Brain pericyte (primary cell): ENCODE data around the gene RAPGEFL1.
"Not testable (repeated sequence)": the region's sequence is repeated elsewhere in the genome, so short reads cannot be mapped to it uniquely, and the experiment has no call there.

Experiments used
- DNase-seq: peaks from one replicate; pipeline ENCODE4 v3.0.0-alpha.2; 2012; ENCODE audit warnings: low read depth, low spot score

The RAPGEFL1 gene

DNA sequence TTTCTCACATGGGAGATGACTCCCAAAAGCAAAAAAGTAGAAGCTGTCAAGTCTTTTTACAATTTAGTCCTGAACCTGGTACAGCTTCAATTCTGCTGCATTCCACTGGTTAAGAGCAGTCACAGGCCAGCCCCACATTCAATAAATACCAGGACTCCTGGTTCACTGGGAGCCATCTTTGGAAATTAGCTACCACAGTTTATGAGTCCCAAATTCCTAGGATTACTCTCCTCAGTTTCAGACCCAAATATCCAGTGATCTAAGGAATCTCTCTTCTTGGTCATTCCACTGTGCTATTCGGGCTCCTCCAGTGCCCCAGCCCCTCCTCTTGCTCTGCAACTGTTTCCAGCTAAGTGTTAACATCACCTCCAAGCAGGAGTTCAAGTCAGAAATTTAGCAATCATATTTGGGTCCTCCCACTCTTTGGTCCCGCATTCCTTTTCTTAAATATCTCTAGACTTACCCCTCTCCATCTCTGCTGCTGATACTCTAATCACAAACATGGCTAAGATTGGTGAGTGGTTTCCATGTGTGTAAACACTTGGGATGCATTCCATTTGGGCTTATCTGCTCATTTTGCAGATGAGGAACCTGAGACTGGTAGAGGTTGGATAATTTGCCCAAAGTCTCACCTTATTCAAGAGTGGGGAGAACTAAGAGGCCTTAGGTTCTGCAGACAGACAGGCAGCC lies 32.3 kb downstream of the RAPGEFL1 start:
- no peak for DNase-seq

DNA sequence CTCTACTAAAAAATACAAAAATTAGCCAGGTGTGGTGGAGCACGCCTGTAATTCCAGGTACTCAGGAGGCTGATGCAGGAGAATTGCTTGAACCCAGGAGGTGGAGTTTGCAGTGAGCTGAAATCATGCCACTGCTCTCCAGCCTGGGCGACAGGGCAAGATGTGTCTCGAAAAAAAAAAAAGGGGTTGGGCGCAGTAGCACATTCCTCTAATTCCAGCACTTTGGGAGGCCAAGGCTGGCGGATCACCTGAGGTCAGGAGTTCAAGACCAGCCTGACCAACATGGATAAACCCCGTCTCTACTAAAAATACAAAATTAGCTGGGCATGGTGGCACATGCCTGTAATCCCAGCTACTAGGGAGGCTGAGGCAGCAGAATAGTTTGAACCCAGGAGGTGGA lies 36.6 kb downstream of the RAPGEFL1 start:
- not testable (repeated sequence) for DNase-seq

DNA sequence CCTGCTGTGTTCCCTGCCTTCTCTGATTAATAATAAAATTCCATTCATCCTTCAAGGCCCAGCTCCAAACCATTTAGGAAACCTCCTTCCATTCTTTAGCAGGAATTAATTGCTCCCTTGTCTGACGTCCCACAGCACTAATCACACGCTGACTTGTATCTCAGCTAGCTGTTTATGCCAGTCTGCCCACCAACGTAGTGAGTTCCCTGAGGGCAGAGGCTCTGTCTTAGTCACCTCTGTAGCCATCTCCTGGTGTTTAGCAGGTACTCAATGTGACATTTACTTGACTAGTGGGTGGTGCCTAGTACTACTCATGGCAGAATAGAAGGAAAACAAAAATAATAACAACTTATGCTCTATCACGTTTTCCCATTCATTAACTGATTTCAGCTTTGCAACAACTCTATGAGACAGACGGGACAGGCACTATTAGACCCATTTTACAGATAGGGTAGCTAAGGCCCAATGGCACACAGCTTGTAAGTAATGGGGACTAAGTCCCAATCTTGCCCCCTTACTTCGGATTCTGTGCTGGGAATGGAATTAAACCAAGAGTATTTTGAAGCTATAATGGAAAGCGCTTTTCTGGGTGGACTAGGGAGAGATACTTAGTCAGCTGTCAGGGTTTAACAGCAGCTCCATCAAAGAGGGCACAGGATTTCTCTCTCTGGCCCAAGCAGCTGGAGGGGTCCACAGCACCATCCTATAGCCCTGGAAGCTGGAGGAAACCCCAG lies 40.9 kb downstream of the RAPGEFL1 start:
- DNase-seq, result no peak

DNA sequence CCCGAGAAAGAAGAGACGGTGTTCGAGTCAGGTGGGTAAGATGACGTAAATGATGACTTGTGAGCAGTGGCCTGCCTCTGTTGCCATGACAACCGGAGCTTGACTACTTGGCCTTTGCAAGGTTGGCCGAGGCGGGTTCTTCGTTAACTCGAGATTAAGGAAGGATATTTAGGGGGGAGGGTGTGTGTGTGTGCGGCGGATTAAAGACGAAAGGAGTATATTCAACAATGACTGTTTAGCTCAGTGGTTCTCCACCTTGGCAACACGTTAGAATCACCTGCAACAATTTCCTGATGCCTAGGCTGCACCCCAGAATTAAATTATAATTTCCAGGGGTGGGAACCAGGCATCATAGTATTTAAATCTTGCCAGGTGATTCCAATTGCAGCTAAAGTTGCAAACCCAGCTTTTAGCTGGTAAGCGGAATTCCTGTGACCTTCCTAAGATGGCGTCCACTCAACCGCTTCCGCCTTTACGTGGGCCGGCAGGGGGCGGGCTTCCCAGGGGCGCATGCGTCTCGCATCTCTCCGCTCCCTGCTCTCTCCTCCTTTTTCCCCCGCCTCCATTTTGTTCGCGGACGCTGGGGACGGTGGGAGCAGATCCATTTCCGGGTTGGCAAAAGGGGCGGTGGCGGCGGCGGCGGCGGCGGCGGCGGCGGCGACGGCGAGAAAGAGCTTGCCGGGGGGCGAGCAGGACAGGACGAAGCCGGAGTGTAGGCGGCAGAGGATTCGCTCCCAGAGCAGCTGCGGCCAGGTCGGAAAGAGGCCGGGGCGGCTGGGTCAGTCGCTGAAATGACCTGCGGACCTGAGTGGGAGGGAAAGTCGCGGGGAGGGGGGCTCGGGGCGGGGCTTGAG lies 41.7 kb downstream of the RAPGEFL1 start, which contains the start of gene WIPF2:
WIPF2 (plus strand) TSS at position 565 of the 854 bp plus-strand sequence. CDS start 37,156 bp downstream, outside the sequence.
- DNase-seq, result peak; percentile 85

DNA sequence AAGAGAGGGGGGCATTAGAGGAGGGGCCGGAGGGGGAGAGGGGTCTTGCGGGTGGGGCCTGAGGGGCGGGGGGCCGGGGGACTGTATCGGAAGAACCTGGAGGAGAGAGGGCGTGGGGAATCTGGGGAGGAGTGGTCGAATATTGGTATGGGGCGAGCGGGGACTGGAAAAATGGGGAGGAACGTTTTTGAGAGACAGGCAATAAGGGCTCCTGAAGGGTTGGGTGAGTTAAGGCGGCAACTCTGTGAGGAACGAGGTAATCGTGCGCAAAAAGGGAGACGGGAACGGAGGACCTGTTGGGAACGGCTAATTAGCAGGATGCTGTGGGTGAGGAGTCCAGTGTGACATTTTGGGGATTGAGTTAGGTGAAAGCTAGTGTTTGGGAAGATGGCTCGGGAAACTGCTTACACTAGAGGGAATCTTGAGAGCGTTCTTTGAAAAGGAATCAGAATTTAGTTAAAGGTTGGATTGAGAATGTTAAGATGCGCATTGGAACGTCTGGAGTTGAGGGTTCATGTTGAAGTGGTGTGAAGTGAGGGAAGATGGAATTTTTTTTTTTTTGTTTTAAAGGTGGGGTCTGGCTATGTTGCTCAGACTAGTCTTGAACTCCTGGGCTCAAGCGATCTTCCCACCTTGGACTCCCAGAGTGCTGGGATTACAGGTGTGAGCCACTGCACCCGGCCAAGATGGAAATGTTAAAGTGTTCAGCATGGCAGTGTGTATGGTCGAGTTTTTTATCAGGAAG lies 42.5 kb downstream of the RAPGEFL1 start:
- peak; percentile 13 for DNase-seq

DNA sequence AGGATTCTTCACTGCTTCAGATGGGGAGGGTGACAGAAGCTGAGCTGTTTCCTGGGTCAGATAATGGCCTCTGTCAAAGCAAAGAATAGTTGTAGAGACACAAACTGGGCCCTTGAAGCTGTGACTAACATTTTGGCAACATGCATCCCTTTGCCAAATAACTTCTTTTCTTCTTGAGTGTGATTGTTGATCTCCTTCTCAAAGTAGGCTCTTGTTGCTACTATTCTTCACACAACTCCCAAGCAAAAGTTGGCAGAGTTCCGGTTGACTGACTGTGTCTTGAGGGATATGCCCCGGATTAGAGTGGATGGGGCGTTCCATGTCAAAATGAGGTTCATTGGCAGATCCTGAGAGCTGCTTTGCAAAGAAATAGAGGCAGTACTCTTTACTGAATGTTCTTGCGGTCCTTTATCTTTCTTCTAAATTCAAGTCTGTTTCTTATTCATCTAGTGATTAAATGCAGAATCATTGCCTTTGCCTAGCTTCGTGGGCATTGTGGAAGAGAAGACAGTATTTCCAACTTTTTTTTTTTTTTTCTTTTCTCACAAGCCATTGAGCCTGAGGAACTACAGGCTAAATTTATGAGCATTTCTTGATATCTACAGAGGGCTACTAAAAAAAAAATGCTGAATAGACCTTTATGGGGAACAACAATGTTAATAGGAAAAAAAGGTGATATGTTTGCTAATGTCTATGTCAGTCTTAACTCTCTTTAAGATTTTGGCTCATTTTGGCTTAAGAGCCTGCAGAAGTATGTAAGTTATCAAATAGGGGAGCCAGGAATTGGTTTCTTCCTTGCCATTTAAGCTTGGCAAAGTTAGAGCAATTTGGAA lies 47.7 kb downstream of the RAPGEFL1 start:
- no peak for DNase-seq

DNA sequence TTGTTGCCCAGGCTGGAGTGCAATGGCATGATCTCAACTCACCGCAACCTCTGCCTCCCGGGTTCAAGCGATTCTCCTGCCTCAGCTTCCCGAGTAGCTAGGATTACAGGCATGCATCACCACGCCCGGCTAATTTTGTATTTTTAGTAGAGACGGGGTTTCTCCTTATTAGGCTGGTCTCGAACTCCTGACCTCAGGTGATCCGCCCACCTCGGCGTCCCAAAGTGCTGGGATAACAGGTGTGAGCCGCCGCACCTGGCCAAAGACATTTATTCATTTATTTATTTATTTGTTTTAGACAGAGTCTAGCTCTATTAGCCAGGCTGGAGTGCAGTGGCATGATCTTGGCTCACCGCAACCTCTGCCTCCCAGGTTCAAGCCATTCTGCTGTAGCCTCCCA lies 51.9 kb downstream of the RAPGEFL1 start:
- not testable (repeated sequence) for DNase-seq

DNA sequence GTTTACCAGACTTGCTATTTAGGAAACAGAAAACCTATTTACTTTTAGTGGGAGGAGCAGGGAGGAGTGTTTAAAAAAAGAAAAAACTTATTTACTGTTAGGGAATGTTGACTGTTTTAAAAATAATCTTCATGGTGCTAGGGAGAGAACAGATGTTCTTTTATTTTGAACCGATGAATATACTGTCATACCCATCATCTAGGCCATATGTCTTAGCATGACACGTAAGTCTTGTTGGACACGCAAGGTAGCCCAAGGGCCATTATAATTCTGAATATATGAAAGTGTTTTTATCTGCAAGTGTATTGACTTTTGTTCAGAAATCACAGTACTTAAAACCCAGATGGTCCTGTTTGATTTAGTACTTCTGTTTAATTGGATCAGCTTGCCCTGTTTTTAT lies 53.4 kb downstream of the RAPGEFL1 start:
- DNase-seq, result no peak

DNA sequence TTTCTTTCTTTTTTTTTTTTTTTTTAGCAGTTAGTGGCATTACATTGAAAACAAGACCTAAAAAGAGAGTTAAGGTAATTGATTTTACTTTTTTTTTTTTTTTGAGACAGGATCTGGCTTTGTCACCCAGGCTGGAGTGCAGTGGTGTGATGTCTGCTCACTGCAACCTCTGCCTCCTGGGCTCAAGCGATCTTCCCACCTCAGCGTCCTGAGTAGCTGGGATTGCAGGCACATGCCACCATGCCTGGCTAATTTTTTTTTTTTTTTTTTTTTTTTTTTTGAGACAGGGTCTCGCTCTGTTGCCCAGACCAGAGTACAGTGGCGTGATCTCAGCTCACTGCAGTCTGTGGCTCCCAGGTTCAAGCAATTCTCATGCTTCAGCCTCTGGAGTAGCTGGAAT lies 54.7 kb downstream of the RAPGEFL1 start:
- DNase-seq, result not testable (repeated sequence)

DNA sequence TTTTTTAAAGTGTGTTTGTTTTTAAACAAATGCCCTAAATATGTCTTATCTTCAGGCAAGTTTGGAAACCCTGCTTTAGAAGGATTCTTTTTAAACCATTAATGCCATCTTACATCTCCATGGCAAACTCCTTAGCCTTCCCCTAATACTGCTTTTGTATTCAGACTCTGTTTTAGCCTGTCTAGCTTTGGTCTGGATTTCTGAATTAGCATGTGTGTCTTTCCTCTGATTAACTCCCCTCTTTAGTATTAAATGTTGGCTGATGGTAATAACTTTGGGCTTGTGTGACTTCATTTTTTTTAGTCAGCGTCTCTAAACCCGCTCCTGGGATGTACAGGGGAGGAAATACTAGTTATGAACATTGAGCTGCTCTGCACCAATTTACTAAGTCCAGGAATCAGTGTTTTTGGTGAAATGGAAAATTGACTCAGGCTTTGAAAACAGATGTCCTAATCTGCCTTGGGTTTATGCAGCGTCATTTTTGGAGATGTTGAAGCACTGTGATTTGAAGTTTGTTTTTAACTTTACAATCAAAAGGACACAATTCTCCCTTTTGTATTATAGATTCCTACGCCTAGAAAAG lies 64.1 kb downstream of the RAPGEFL1 start:
- no peak for DNase-seq

DNA sequence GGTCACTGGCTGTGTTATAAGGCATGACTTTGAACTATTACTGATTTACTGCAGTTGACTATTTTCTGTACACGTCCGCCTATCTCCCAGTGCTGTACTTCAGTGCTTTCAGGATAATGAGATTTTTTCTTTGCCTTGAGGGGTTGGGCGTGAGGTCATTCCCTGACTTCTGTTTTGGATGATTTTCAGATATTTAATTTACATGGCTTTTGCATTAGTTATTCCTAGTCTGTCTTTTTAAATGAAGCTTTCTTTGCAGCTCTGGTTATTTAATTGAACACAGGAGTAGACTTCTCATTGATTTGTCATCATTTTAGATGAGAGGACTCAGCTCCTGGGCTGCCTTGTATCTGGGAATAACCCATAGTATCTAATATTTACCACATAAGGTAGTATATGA lies 65.5 kb downstream of the RAPGEFL1 start:
- no peak for DNase-seq

DNA sequence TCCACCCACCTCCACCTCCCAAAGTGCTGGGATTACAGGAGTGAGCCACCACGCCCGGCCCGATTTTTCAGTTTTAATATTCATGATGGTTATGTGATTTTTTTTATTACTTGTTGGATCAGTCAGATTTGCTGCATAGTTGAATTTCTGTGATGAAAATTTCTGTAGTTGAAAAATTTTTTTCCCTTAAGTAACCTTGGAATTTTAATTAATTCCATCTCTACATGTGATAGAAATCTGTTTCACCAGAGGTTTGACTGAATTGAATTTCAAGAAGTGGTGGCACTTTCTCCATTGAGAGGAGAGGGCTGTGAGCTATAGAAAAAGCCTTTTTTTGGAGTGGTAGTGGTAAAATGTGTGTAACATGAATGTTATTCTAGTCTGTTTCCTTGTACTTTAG lies 66.5 kb downstream of the RAPGEFL1 start:
- DNase-seq, result no peak

DNA sequence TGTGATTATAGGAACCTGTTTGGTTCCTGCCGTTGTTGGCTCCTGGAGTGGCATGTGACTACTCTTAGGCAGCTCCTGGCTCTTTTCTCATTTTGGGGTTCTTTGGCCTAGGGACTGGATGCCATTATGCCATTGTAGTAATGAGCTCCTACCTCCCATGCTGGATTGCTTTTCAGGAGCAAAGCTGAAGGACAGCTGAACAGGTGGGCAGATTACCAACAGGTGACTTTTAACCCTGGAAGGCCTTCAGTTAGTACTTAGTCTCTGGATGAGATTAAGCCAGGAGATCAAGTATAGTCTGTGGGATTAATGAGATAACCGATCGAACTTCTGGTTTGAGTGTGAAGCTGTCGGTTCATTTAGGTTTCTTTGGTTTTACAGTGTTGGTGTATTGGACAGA lies 67.0 kb downstream of the RAPGEFL1 start:
- DNase-seq, result no peak
